HCT116 (cell line): ENCODE results near the gene TXNL1. TPM values are rescaled to one million over a fixed set of nuclear protein-coding genes. Genes with fewer than 3 reads are reported as not detected.

ENCODE experiments used
- ATAC-seq: fragments of 200-7000 bp; cut with Tn5 transposase; 2 replicates; pipeline ENCODE4 v1.9.1; 2020; ENCODE audit warnings: mild to moderate bottlenecking, moderate library complexity
- BruUV-seq: library from RNA; stranded (reverse); fragments of 400-500 nt; replicated peaks from 2 replicates; lab custom pipeline; 2021; lab: Mats Ljungman, UMichigan
- CTCF ChIA-PET: fragments of 300-600 bp; sonication (Branson Sonifier 250); formaldehyde crosslinking; loops from one replicate; lab custom pipeline; 2021; ENCODE audit warnings: antibody characterized with exemption; lab: Charles Lee
- POLR2A ChIA-PET: fragments of 300-600, 350-600 bp; sonication (Branson Sonifier 250); formaldehyde crosslinking; loops from one replicate; lab custom pipeline; 2021; ENCODE audit warnings: antibody characterized with exemption; lab: Charles Lee
- RAD21 ChIA-PET, 2 experiments: fragments of 300-600 bp; sonication (Branson Sonifier 250); formaldehyde crosslinking; loops; one replicate each; lab custom pipeline; 2023; ENCODE audit warnings: low total read pairs in 2 of 2; ENCODE audit not compliant: uncharacterized antibody in 2 of 2, unreplicated experiment in 2 of 2, low non-redundant PET in 1 of 2; lab: Charles Lee
- DNase-seq: peaks from one replicate; pipeline ENCODE4 v3.0.0-alpha.2; 2010; ENCODE audit warnings: low read depth, low spot score
- H2AFZ ChIP-seq: fragments of 200-600 bp; shearing (Covaris generic), sonication (generic); 2 replicates; pipeline ENCODE4 v1.6.1; 2017; ENCODE audit warnings: low read depth, mixed run types, mixed read lengths, antibody characterized with exemption, low read length; ENCODE audit not compliant: poor library complexity, severe bottlenecking
- H3K27ac ChIP-seq: 2 replicates; pipeline ENCODE4 v1.5.1; 2012; ENCODE audit warnings: low read depth, low read length
- H3K27me3 ChIP-seq: fragments of 200-600 bp; sonication (generic); 2 replicates; pipeline ENCODE4 v1.6.1; 2016; ENCODE audit warnings: mixed run types, low read length, mixed read lengths; ENCODE audit not compliant: insufficient read depth
- H3K36me3 ChIP-seq, 2 experiments: fragments of 200-500 bp in 1 of 2; fragments of 200-600 bp in 1 of 2; sonication (Bioruptor generic) in 1 of 2; sonication (generic) in 1 of 2; 2 replicates each; pipeline versions ENCODE4 v1.5.1 to v1.6.1; 2014 to 2016; ENCODE audit warnings: low read length in 2 of 2, inconsistent platforms in 1 of 2, mixed read lengths in 1 of 2, mixed run types in 1 of 2; ENCODE audit not compliant: insufficient read depth in 2 of 2, control insufficient read depth in 1 of 2
- H3K4me1 ChIP-seq, 2 experiments: fragments of 200-600 bp in 1 of 2; sonication (generic) in 1 of 2; 2 replicates each; pipeline versions ENCODE4 v1.5.1 to v1.6.1; 2012 to 2017; ENCODE audit warnings: low read length in 2 of 2, inconsistent platforms in 1 of 2, mild to moderate bottlenecking in 1 of 2, mixed read lengths in 1 of 2, mixed run types in 1 of 2, moderate library complexity in 1 of 2; ENCODE audit not compliant: insufficient read depth in 2 of 2, control insufficient read depth in 1 of 2
- H3K4me2 ChIP-seq: fragments of 200-600 bp; sonication (generic); 2 replicates; pipeline ENCODE4 v1.6.1; 2017; ENCODE audit warnings: mixed run types, low read length, mixed read lengths
- H3K4me3 ChIP-seq, 2 experiments: fragments of 200-600 bp in 1 of 2; sonication (generic) in 1 of 2; replicated peaks in 1 of 2; 2 replicates each; pipeline ENCODE4 v1.5.1; 2011 to 2016; ENCODE audit warnings: low read length in 2 of 2, control low read depth in 1 of 2, low read depth in 1 of 2, mild to moderate bottlenecking in 1 of 2, mixed read lengths in 1 of 2, mixed run types in 1 of 2
- H3K79me2 ChIP-seq: fragments of 200-600 bp; sonication (generic); 2 replicates; pipeline ENCODE4 v1.6.1; 2017; ENCODE audit warnings: mild to moderate bottlenecking, mixed run types, low read length, moderate library complexity, mixed read lengths; ENCODE audit not compliant: insufficient read depth
- H3K9ac ChIP-seq: fragments of 200-600 bp; sonication (generic); 2 replicates; pipeline ENCODE4 v1.6.1; 2016; ENCODE audit warnings: low read length, mixed read lengths
- H3K9me2 ChIP-seq: fragments of 200-600 bp; sonication (generic), shearing (Covaris generic); 2 replicates; pipeline ENCODE4 v1.6.1; 2017; ENCODE audit warnings: mixed run types, mild to moderate bottlenecking, moderate library complexity; ENCODE audit not compliant: insufficient read depth
- H3K9me3 ChIP-seq, 2 experiments: fragments of 200-500 bp in 1 of 2; fragments of 200-600 bp in 1 of 2; sonication (Bioruptor generic) in 1 of 2; sonication (generic) in 1 of 2; 2 replicates each; pipeline ENCODE4 v1.6.1; 2014 to 2017; ENCODE audit warnings: low read length in 2 of 2, mixed read lengths in 2 of 2, inconsistent platforms in 1 of 2, low read depth in 1 of 2, mild to moderate bottlenecking in 1 of 2, mixed run types in 1 of 2, moderate library complexity in 1 of 2; ENCODE audit not compliant: control insufficient read depth in 1 of 2, insufficient read depth in 1 of 2
- H4K20me1 ChIP-seq: fragments of 200-600 bp; sonication (generic), shearing (Covaris generic); 2 replicates; pipeline ENCODE4 v1.6.1; 2017; ENCODE audit warnings: mixed run types, mild to moderate bottlenecking, moderate library complexity; ENCODE audit not compliant: insufficient read depth
- EZH2 ChIP-seq: fragments of 200-600 bp; sonication (generic); IDR thresholded peaks from 2 replicates; pipeline ENCODE4 v1.6.1; 2017; ENCODE audit warnings: antibody characterized with exemption, mixed run types
- EZH2phosphoT487 ChIP-seq: fragments of 200-600 bp; IDR thresholded peaks from 2 replicates; pipeline ENCODE4 v1.6.1; 2018; ENCODE audit warnings: antibody characterized with exemption, borderline replicate concordance
- FOSL1 ChIP-seq: IDR thresholded peaks from 2 replicates; pipeline ENCODE4 v1.6.1; 2012; ENCODE audit warnings: low read depth
- JUND ChIP-seq: IDR thresholded peaks from 2 replicates; pipeline ENCODE4 v1.6.1; 2012
- POLR2AphosphoS5 ChIP-seq: IDR thresholded peaks from 2 replicates; pipeline ENCODE4 v1.6.1; 2011; ENCODE audit warnings: mild to moderate bottlenecking, low read depth, low read length, moderate library complexity
- RAD21 ChIP-seq: IDR thresholded peaks from 2 replicates; pipeline ENCODE4 v1.6.1; 2012; ENCODE audit warnings: low read depth, mild to moderate bottlenecking
- REST ChIP-seq: IDR thresholded peaks from 2 replicates; pipeline ENCODE4 v1.6.1; 2012; ENCODE audit warnings: low read depth
- SIN3A ChIP-seq: IDR thresholded peaks from 2 replicates; pipeline ENCODE4 v1.6.1; 2012; ENCODE audit warnings: low read depth
- SRF ChIP-seq: IDR thresholded peaks from 2 replicates; pipeline ENCODE4 v1.6.1; 2012; ENCODE audit warnings: low read depth
- TCF7L2 ChIP-seq: IDR thresholded peaks from 2 replicates; pipeline ENCODE4 v1.7.0; 2011; ENCODE audit warnings: borderline replicate concordance, inconsistent platforms; ENCODE audit not compliant: insufficient read depth, insufficient read length; ENCODE audit errors: extremely low read depth
- YY1 ChIP-seq: IDR thresholded peaks from 2 replicates; pipeline ENCODE4 v1.6.1; 2011; ENCODE audit warnings: low read length, low read depth, moderate library complexity, mild to moderate bottlenecking; ENCODE audit not compliant: insufficient replicate concordance; ENCODE audit errors: extremely low read depth
- ZBTB33 ChIP-seq: IDR thresholded peaks from 2 replicates; pipeline ENCODE4 v1.6.1; 2011; ENCODE audit warnings: mild to moderate bottlenecking, low read length, moderate library complexity; ENCODE audit not compliant: insufficient replicate concordance; ENCODE audit errors: extremely low read depth
- ZFX ChIP-seq: fragments of 450-650 bp; IDR thresholded peaks from 2 replicates; pipeline ENCODE4 v1.6.1; 2017
- ZNF274 ChIP-seq: fragments of 200-500 bp; sonication (Bioruptor generic); IDR thresholded peaks from 2 replicates; pipeline ENCODE4 v1.6.1; 2014; ENCODE audit warnings: mild to moderate bottlenecking, low read depth, low read length, inconsistent platforms
- intact Hi-C: fragments of 100-400 bp; cut with micrococcal nuclease; formaldehyde crosslinking; loops from 2 replicates; pipeline ENCODE4 v1.10.0; 2022
- total RNA-seq: library from RNA; stranded (reverse); gene quantifications from one replicate; pipeline ENCODE4 v1.2.1, GENCODE V29; 2021; ENCODE audit not compliant: unreplicated experiment
- TF ChIP-seq, protein P1 (sequence below), 3 experiments: fragments of 200-600 bp in 1 of 3; sonication (generic) in 1 of 3; IDR thresholded peaks in 2 of 3; conservative IDR thresholded peaks in 1 of 3; 2 replicates each; pipeline ENCODE4 v1.5.1; 2012 to 2017; ENCODE audit warnings: low read depth in 2 of 3, low read length in 2 of 3, antibody characterized with exemption in 1 of 3, borderline replicate concordance in 1 of 3, control low read depth in 1 of 3, mild to moderate bottlenecking in 1 of 3, mixed read lengths in 1 of 3, mixed run types in 1 of 3, moderate library complexity in 1 of 3; ENCODE audit not compliant: insufficient read depth in 1 of 3

The TXNL1 gene
- total RNA-seq, 1 experiment from 2014 or later = 86.5 TPM

GRCh38 chr18:56568986-56569385 is 69.4 kb downstream of the TXNL1 start:
- no peak for TF ChIP-seq ZBTB33
- no peak for TF ChIP-seq JUND
- no peak for TF ChIP-seq ZFX
- TF ChIP-seq EZH2phosphoT487 = no peak
- TF ChIP-seq REST = no peak
- no peak for TF ChIP-seq EZH2
- TF ChIP-seq, protein P1, sequence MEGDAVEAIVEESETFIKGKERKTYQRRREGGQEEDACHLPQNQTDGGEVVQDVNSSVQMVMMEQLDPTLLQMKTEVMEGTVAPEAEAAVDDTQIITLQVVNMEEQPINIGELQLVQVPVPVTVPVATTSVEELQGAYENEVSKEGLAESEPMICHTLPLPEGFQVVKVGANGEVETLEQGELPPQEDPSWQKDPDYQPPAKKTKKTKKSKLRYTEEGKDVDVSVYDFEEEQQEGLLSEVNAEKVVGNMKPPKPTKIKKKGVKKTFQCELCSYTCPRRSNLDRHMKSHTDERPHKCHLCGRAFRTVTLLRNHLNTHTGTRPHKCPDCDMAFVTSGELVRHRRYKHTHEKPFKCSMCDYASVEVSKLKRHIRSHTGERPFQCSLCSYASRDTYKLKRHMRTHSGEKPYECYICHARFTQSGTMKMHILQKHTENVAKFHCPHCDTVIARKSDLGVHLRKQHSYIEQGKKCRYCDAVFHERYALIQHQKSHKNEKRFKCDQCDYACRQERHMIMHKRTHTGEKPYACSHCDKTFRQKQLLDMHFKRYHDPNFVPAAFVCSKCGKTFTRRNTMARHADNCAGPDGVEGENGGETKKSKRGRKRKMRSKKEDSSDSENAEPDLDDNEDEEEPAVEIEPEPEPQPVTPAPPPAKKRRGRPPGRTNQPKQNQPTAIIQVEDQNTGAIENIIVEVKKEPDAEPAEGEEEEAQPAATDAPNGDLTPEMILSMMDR (IDR thresholded peaks at IDR 0.05 in 2 of 3, conservative IDR thresholded peaks at IDR 0.05 in 1 of 3; ENCODE audit: borderline replicate concordance in 1 of 3, insufficient read depth in 1 of 3, low read depth in 2 of 3, low read length in 2 of 3) = no peak
- TF ChIP-seq SRF = no peak
- TF ChIP-seq FOSL1 = no peak
- TF ChIP-seq ZNF274 = no peak
- no peak for TF ChIP-seq TCF7L2
- TF ChIP-seq YY1 = no peak
- TF ChIP-seq SIN3A = no peak
- TF ChIP-seq POLR2AphosphoS5 = no peak
- no peak for TF ChIP-seq RAD21
- Histone ChIP-seq H3K9me3 (no peaks in the 10 kb centered on the region), H4K20me1 (no peaks in the 10 kb centered on the region), H3K4me1 (no peaks in the 10 kb centered on the region; a peak in 1 of 4 replicates), H3K4me3 (no peak overlapping the region), H3K4me2 (no peak overlapping the region), H3K36me3 (no peaks in the 10 kb centered on the region), H3K79me2 (no peaks in the 10 kb centered on the region), H3K27ac (no peak overlapping the region), H3K9me2 (no peaks in the 10 kb centered on the region), H3K27me3 (no peaks in the 10 kb centered on the region), H3K9ac (no peak overlapping the region), H2AFZ (no peak overlapping the region)
- DNase-seq = no peak
- no TSS peak for BruUV-seq
- intact Hi-C loops = no loop called here
- ChIA-PET CTCF (no interaction called here), RAD21 (no interaction called here), POLR2A (no interaction called here)
- ATAC-seq = no peak
